Fibroblast of skin of scalp (primary cell): ENCODE results near the gene SAMD13.

ENCODE experiments used
- DNase-seq: peaks from one replicate; pipeline ENCODE4 v3.0.0-alpha.2; 2013

SAMD13 gene

DNA sequence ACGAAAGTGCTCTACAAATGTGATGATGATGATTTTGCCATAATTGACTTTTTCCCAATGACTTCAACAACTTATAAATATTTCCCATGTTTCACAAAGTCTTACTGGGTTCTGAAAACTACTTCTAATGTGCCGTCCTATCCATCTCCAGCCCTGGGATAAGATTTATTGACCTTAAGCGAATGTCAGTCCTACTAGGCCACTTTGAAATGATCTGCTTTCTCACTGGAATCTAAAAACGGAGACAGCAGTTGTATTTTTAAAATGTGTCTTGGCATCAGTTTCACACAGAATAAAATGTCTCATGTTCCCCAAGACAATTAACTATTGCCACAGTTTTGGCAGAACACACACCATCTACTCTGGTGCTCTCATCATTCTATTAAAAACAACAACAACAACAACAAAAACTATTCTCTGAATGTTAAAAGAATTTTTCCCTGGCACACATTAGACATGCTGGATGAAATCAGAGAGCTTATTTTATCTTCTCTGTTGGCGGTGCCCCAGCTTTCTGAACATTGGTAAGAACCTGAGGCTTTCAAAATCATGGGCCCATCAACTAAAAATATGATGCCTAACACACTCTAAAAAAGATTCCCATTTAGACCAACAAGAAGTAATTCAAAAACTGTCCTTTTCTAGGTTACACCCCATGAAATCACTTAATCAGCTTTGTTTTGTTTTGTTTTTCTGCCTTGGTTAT is 73.6 kb downstream of the SAMD13 start:
- DNase-seq, result no peak

DNA sequence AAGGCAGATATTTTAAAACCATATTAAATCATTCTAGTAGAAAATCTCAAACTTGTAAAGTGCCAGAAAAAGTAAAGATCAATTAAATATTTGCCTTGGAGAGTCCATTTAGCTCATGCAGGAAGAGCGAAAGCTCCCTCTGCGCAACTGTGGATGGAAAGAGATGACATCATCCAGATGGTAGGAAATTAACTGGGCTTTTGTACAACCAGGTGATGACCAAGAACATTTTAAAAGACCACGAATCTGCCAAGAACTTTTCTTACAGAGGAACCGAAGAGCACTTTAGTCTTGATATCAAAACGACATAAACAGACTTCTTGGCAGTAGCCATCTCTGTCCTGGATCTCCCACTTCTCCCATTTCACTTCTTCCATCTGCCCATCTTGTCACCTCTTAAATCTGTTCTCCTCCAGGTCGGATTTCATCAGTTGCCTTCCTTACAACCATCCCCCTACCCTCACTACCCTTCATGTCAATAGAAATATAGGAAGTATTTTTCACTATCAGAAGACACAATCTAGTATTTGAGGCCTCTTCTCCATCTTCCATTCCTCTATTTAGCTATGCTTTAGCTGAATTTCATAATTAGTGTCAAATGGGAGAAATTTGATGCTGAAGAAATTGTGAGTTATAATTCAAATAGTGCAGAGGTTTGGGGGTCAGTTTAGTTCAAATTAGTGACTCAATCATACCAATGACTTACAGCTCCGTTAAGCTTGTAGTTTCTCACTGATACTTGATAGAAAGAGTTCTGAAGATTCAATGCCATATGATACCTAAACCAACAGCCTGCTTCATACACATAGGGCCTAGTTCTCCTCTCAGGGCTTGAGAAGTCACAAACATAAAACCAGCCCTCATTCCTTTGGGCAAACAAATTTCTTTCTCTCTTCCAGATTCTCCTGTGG is 74.7 kb downstream of the SAMD13 start:
- DNase-seq, result no peak

DNA sequence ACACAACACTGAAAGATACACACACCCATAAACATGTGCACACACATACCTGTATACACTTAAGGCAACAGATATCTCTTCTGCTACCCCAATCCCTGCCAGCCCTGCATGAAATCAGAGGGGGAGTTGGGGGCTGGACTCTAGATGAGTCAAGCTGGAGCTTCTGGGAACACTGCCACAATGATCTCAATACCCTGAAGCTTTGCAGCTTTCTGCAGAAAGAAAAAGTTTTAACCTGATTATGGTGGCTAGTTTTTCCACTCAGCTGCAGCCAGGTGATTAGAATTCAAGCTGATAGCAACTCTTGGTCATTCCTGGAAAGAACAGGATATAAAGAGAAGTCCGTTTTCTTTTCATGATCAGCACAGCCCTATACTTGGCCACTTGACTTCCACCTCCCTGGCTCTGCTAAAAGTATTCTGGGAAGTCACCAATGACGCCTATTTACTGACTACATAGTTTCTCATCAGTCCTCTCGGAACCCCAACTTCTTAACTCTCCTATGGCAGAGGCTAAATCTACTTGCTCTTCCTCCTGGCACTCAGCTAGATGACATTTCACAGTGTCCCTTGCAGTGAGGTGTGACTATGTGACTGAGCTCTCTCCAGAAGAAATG is 76.1 kb downstream of the SAMD13 start:
- peak; percentile 62 for DNase-seq

DNA sequence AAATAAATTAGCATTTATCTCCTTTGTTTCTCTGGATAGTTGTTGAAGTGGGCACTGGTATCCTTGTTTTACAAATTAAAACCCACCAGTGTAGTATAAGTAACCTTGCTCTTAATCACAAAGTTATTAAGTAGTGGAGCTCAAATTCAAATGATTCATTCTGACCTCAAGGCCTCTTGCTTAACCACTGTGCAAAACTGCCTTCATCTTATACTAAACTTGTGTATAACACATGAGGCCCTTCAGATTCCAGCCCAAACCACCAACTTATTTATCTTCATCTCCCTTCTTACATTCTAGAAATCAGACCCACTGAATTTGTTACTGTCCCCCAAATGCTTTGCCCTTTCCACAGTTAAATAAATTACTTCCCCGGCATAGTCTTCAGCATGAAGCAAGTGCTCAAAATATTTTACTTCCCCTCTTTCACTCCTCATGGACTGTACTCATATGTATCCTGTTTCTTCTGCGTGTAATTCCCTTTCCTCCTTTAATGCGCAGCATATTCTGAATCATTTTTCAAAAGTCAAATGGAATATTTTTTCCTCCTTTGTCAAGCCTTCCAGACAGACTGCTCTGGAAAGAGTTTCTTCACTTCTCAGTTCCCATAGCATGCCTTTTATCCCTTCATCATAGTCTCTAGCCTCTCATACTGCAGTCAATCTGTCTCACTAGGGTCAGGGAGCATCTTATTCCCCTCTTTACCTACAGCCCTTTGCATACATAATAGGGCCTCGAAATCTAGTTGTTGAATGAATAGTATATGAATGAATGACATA is 77.8 kb downstream of the SAMD13 start:
- peak; percentile 43 for DNase-seq

DNA sequence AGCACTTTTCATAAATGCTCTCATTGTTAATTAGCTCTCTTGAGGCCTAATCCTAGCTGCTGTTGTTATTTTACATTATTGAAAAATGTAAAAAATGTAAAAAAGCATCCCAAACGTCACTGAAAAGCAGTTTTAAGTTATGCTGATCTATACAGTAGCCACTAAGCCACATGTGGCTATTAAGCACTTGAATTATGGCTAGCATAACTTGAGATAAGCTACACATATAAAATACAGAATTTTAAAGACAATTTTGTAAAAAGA is 78.3 kb downstream of the SAMD13 start:
- peak; percentile 28 for DNase-seq

DNA sequence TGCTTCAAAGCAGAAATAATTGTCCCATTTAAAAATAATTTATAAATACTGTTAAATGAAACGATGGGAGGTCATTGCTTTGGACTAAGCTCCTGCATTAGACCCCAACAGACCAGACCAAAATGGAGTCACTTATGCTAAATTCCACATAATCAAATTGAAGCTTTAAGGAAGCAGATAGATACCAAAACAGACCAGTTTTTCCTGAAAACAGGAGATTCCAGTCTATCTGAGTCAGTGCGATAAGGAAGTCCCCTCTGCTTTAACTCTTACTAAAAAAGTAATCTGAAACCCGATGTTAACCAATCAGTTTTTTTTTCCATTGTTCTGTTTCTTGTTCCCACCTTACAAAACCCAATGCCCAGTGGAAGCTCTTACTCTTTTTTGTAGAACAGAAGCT is 80.6 kb downstream of the SAMD13 start:
- no peak for DNase-seq

DNA sequence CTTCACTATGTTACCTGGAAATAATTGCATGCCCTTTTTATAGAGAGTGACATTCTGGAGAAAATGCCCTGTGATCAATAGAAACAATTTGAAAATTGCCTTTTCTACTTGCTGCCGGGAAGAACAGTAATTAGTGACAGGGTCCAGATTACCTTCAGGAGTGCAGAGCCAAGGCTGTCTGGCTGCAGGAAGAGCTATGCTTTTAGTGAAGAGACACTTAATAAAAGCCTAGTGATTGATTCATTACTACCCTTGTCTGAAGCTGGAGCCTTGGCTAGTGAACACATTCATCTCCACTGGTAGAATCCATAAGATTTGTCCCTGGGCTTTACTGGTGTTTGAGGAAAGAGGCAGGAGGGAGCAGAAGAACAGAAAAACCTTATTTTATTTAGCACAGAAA is 83.8 kb downstream of the SAMD13 start:
- DNase-seq, result no peak

DNA sequence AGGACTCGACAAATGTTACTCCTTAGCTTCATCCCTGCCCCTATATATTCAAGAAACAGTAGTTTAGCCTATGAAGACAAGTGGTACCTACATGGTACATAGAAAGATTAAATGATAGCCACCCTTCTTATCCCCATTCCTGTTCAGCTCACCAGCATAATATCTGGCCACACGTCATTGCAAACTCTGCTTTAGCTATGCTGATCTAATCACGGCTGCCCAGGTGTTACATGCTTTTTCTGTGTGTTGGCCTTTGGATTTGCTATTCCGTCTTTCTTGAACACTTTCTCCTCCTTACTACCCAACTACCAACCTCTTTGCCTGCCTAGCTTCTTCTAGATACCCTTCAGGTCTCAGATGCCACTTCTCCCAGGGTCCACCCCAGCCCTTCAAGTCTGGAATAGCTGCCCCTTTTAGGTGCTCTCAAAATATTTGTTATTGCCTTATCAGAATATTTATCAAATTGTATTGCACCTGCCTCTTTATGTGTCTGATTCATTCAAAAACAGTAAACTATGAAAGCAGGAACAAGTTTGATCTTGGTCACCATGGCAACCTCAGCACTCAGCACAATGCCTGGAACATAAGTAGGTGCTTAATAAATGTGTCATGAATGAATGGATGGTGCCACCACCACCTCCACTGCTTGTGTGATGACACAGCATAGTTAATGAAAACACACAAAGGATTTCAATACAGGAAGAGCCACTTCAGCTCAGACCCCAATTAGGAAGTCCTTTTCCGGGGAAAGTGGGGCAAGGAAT is 85.4 kb downstream of the SAMD13 start:
- DNase-seq, result no peak

DNA sequence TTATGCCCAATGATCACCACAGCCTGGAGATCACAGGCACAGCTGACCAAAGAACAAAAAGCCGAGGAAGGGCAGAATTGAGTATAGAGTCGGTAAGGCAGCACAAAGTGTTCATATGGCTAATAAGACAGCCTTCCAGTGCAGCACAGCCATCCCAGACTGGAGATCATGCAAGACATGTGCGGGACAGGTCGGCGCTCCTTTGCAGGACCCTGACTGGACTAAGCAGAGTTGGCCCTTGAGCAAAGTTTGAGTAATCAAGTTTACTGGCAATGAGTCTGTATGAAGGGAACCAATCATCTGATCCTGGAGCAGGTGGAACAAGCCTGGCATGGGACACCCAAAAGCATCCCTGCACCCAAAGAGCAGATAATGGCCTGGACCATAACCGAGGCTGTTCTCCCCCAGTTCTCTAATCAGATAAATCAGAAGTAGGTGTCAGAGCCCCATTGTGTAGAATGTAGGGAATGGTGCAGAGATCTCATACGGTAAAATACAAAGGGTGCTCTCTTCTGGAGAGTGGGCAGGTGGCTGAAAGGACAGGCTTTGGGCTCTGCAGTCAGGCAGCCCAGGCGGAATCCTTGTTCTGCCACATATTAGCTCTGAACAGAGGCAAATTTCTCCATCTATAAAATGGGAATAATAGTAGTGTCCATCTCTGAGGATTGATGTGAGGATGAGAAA is 86.1 kb downstream of the SAMD13 start:
- DNase-seq, result peak; percentile 18

DNA sequence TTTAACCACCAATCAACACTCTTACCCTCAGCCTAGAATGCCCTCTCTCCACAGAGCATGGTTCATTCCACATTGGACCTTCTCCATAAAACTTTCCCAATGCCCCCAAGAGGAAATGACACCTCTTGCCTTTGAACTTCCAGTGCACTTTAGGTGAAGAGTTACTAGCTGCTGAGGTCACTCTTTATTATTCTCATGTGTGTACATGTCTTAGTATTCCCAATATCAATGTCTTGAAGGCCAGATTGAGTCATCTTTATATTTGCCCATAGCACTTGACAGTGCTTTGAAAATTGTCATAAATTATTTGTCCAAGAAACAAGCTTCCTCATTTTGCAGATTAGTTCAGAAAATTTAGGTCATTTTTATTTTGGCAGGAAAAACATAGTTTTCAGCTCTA is 88.7 kb downstream of the SAMD13 start:
- no peak for DNase-seq

DNA sequence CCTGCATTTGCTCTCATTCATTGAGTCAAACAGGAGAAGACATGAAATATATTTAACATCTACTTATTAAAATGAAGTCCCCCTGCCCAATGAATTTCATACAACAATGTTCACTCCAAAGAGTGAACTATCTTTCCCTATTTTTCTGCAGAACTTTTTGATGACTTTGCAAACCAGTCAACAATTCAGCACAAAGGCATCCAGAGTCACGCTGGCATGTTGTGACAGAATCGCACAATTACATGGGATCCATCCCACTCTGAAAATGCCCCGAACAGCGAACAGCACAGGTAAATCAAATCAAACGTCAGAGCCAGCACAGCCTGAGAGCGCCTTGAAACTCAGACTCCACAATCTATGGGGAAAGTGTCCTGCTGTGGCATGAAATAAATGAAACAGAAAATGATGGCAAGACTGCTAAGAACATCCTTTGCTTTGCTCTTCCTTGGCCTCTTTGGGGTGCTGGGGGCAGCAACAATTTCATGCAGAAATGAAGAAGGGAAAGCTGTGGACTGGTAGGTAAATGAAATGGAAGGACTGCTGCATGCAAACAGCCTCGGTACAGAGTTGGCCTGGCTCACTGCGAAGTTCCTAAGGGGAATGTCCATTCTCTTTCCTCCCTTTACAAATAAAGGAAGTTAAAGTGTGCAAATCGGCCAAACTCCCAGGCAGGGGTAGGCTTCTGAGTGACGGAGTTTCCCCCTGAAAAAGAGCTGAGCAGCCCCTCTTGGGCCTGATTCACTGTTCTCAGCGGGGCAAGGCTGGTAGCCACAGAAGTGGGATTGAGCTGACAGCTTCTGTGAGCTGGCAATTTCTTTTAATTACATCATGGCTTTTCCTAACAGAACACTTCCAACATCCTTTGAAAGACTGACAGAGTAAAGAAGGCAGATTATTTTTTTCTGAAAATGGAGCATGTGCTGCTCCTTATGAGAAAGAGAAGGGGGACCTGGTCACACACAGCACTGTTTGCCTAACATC is 97.0 kb downstream of the SAMD13 start, which contains the start of gene DNASE2B:
Gene DNASE2B (plus strand): TSS at position 310 of the 981 bp plus-strand sequence. CDS start 81 bp downstream, at position 391.
- DNase-seq, result no peak
